Ishikawa (cell line): ENCODE data around the gene SORT1.

Experiments
- CEBPB ChIP-seq: IDR thresholded peaks from 2 replicates; pipeline ENCODE4 v1.6.1; 2012
- EGR1 ChIP-seq: IDR thresholded peaks from 2 replicates; pipeline ENCODE4 v1.6.1; 2012
- NFIC ChIP-seq: IDR thresholded peaks from 2 replicates; pipeline ENCODE4 v1.6.1; 2012
- TAF1 ChIP-seq: IDR thresholded peaks from 2 replicates; pipeline ENCODE4 v1.6.1; 2012; ENCODE audit warnings: low read depth, mild to moderate bottlenecking
- TCF12 ChIP-seq: IDR thresholded peaks from 2 replicates; pipeline ENCODE4 v1.6.1; 2012; ENCODE audit warnings: low read depth
- YY1 ChIP-seq: IDR thresholded peaks from 2 replicates; pipeline ENCODE4 v1.6.1; 2012; ENCODE audit warnings: low read depth
- ZBTB7A ChIP-seq: IDR thresholded peaks from 2 replicates; pipeline ENCODE4 v1.6.1; 2012; ENCODE audit warnings: low read depth
- TF ChIP-seq, protein P1 (sequence below): IDR thresholded peaks from 2 replicates; pipeline ENCODE4 v1.6.1; 2012

- no peak for TF ChIP-seq EGR1
- no peak for TF ChIP-seq NFIC
- TF ChIP-seq CEBPB: no peak
- no peak for TF ChIP-seq TAF1
- TF ChIP-seq TCF12: no peak
- no peak for TF ChIP-seq YY1
- TF ChIP-seq, protein P1, sequence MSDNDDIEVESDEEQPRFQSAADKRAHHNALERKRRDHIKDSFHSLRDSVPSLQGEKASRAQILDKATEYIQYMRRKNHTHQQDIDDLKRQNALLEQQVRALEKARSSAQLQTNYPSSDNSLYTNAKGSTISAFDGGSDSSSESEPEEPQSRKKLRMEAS: no peak
- TF ChIP-seq ZBTB7A: no peak
Observed at GRCh38 chr1:109281680-109282496, 115.8 kb downstream of the SORT1 start.
